Uterus (tissue), 4 donors: ENCODE measurements around the gene SHFL. TPM values are rescaled to one million over a fixed set of nuclear protein-coding genes. Genes with fewer than 3 reads are reported as not detected.

Source experiments
- DNase-seq, 2 donors: peaks; one replicate each; pipeline ENCODE4 v3.0.0-alpha.2; 2019 to 2020
- H3K27ac ChIP-seq, 2 donors: fragments of 200-600 bp; sonication (generic); 1 replicate in 1 of 2; 2 replicates in 1 of 2; pipeline ENCODE4 v1.5.1; 2016 to 2018
- H3K27me3 ChIP-seq, 2 donors: fragments of 200-600 bp; sonication (generic); one replicate each; pipeline ENCODE4 v1.5.1; 2018 to 2019; ENCODE audit warnings: control low read depth in 1 of 2
- H3K36me3 ChIP-seq, 2 donors: fragments of 200-600 bp; sonication (generic); one replicate each; pipeline ENCODE4 v1.5.1; 2019; ENCODE audit warnings: control low read depth in 1 of 2
- H3K4me1 ChIP-seq, 2 donors: fragments of 200-600 bp; sonication (generic); one replicate each; pipeline ENCODE4 v1.5.1; 2018 to 2019; ENCODE audit warnings: control low read depth in 1 of 2
- H3K4me3 ChIP-seq, 2 donors: fragments of 200-600 bp; sonication (generic); 1 replicate in 1 of 2; 2 replicates in 1 of 2; pipeline ENCODE4 v1.5.1; 2018 to 2019; ENCODE audit warnings: mild to moderate bottlenecking in 1 of 2
- H3K9me3 ChIP-seq, 2 donors: fragments of 200-600 bp; sonication (generic); one replicate each; pipeline ENCODE4 v1.5.1; 2019; ENCODE audit warnings: control low read depth in 1 of 2
- POLR2A ChIP-seq, 2 donors: fragments of 450-650 bp; IDR thresholded peaks; one replicate each; pipeline ENCODE4 v1.6.1; 2016; ENCODE audit warnings: antibody characterized with exemption in 2 of 2, mild to moderate bottlenecking in 1 of 2, moderate library complexity in 1 of 2
- intact Hi-C: fragments of 100-400 bp; cut with DNase I; formaldehyde crosslinking; loops from one replicate; pipeline ENCODE4 v1.15.1; 2023; ENCODE audit warnings: low total_unique reads
- total RNA-seq, 4 donors: library from RNA; depleted of rRNA in 3 of 4; stranded (reverse); fragments of >200 nt in 3 of 4; gene quantifications; one replicate each; pipeline versions ENCODE4 v1.1.0 to v1.2.4, GENCODE V29; 2014 to 2023
- TF ChIP-seq, protein P1 (sequence below), 4 experiments: fragments of 200-600 bp in 2 of 4; fragments of 450-650 bp in 2 of 4; sonication (generic) in 2 of 4; IDR thresholded peaks; one replicate each; pipeline ENCODE4 v1.5.1; 2016 to 2019; ENCODE audit warnings: antibody characterized with exemption in 4 of 4, mild to moderate bottlenecking in 2 of 4, moderate library complexity in 1 of 4
- donor health status: DM: yes; HTN: yes; CAD: no.

Gene SHFL
- total RNA-seq, 4 donors from 2014 or later = 23.2 to 79.2 (median 44.8) TPM

DNA sequence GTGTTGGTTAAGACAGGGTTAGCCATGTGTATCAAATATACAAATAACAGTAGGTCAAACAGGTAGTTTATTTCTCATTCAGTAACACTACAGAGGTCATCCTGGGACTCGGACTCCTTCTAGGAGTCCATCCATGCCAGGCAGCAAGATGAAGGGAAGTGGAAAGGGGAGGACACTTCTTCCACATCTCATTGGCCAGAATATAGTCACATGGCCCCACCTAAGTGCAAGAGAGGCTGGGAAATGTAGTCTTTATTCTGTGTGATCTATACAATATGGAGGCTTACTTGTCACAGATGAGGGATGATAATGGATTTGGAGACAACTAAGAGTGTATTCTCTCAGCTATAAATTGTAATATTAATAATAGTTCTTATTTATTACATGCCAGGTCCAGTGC, 41.7 kb upstream of the SHFL start:
- no peak for DNase-seq
- H3K4me3 ChIP-seq = no peak overlapping the region
- no peaks in the 10 kb centered on the region for H3K36me3 ChIP-seq
- TF ChIP-seq, protein P1, sequence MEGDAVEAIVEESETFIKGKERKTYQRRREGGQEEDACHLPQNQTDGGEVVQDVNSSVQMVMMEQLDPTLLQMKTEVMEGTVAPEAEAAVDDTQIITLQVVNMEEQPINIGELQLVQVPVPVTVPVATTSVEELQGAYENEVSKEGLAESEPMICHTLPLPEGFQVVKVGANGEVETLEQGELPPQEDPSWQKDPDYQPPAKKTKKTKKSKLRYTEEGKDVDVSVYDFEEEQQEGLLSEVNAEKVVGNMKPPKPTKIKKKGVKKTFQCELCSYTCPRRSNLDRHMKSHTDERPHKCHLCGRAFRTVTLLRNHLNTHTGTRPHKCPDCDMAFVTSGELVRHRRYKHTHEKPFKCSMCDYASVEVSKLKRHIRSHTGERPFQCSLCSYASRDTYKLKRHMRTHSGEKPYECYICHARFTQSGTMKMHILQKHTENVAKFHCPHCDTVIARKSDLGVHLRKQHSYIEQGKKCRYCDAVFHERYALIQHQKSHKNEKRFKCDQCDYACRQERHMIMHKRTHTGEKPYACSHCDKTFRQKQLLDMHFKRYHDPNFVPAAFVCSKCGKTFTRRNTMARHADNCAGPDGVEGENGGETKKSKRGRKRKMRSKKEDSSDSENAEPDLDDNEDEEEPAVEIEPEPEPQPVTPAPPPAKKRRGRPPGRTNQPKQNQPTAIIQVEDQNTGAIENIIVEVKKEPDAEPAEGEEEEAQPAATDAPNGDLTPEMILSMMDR (IDR thresholded peaks at IDR 0.05) = no peak
- TF ChIP-seq POLR2A (IDR thresholded peaks at IDR 0.05) = no peak
- no peaks in the 10 kb centered on the region for H3K4me1 ChIP-seq
- no peak overlapping the region for H3K27ac ChIP-seq
- H3K9me3 ChIP-seq = peaks cover 0 to 35% of the 10 kb centered on the region in 2 donors
- intact Hi-C loops = no loop called here
- no peaks in the 10 kb centered on the region for H3K27me3 ChIP-seq

DNA sequence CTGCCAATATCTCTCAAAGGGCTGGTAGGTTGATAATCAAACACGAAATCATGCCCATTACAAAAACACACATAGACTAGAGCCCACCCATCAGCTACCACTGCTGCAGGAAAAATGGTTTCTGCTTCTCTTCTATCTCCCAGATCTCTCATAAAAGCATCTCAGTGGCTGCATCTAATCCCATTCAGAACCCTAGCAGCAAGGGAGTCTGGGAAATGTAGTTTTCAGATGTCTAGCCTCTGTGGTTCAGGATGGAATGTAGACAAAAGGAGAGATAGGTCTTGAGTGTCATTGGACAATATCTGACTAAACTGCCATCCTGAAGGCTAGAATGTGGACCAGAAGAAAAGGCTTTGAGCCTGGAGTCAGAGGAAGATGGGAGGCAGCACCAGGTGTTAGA, 40.7 kb upstream of the SHFL start:
- H3K27me3 ChIP-seq = no peaks in the 10 kb centered on the region
- no peak overlapping the region for H3K4me3 ChIP-seq
- no peak for DNase-seq
- no peaks in the 10 kb centered on the region for H3K36me3 ChIP-seq
- TF ChIP-seq, protein P1 (IDR thresholded peaks at IDR 0.05) = no peak
- TF ChIP-seq POLR2A (IDR thresholded peaks at IDR 0.05) = no peak
- H3K27ac ChIP-seq = no peak overlapping the region
- no peaks in the 10 kb centered on the region for H3K4me1 ChIP-seq
- intact Hi-C loops = no loop called here
- peaks cover 0 to 35% of the 10 kb centered on the region in 2 donors for H3K9me3 ChIP-seq

DNA sequence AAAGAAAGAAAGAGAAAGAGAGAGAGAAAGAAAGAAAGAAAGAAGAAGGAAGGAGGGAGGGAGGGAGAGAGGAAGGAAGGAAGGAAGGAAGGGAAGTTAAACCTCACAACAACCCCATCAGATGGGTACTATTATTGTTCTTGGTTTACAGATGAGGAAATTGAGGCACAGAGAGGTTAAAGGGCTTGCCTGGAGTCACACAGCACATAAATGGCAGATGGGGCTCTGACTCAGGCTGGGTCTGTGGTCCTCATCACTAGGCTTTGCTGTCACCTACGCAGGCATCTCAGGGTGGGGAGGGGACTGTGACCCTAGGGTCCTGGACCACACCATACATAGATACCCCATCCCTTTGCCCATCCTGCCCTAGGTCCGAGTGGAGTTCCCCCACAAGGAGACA, 36.5 kb upstream of the SHFL start:
- intact Hi-C loops = no loop called here
- H3K27ac ChIP-seq = no peak overlapping the region
- H3K9me3 ChIP-seq = peaks cover 0 to 9% of the 10 kb centered on the region in 2 donors
- H3K4me1 ChIP-seq = no peaks in the 10 kb centered on the region
- DNase-seq = no peak
- TF ChIP-seq, protein P1 (IDR thresholded peaks at IDR 0.05) = no peak
- TF ChIP-seq POLR2A (IDR thresholded peaks at IDR 0.05) = no peak
- no peaks in the 10 kb centered on the region for H3K27me3 ChIP-seq
- no peaks in the 10 kb centered on the region for H3K36me3 ChIP-seq
- H3K4me3 ChIP-seq = no peak overlapping the region

DNA sequence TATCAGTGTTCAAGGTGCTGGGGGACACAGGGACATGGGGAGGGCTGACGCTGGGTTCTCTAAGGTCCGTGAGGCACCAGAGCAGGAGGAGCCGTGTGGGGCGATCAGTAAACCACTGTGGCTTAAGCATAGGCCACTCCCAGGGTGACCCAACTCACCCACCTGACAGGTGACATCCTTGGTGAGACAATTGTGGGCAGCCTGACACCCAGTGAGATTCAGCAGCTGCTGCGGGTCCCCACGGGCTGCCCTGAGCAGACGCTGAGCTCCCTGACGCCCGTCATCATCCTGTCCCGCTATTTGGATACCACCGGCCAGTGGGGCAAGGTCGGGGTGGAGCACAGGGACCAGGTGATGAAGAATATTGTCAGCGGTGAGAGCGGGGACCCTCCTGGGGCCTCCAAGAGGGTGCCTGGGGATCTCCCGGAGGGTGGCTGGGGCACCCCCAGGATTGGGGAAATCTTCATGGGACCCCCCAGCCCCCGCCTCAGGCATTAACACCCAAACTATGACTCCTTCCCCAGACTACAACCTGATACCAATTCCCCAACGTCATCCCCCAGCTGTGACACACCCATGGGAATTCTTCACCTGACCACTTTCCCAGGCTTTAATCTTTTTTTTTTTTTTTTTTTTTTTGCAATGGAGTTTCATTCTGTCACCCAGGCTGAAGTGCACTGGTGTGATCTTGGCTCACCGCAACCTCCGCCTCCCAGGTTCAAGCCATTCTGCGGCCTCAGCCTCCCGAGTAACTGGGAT, 33.3 kb upstream of the SHFL start:
- no peak overlapping the region for H3K27ac ChIP-seq
- no peaks in the 10 kb centered on the region for H3K9me3 ChIP-seq
- no peaks in the 10 kb centered on the region for H3K27me3 ChIP-seq
- no peak for DNase-seq
- no peak overlapping the region for H3K4me3 ChIP-seq
- no peaks in the 10 kb centered on the region for H3K36me3 ChIP-seq
- TF ChIP-seq, protein P1 (IDR thresholded peaks at IDR 0.05) = no peak
- no peak for TF ChIP-seq POLR2A (IDR thresholded peaks at IDR 0.05)
- H3K4me1 ChIP-seq = no peaks in the 10 kb centered on the region
- intact Hi-C loops = no loop called here

DNA sequence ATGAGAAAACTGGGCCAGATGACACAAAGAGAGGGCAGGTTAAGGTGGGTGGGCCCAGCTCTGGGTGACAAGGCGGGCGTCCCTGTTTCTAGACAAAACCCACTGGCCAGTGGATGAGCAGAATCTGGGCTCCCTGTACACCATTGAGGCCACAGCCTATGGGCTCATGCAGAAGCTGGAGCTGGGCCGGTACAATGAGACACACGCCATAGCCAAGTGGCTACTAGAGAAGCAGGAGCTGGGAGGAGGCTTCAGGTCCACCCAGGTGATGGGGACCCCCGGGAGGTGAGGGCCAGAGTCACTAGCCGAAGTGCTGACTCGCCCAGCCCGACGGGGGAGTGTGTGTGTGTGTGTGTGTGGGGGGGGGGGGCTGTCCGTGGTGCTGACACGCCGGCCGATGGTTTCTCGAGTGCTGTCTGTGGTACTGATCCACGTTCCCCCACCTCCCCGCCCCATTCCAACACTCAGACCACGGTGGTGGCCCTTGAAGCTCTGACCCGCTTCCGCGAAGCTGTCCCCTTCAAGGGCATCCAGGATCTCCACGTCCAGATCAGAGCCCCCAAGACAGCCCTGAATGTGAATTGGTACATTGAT, 24.3 kb upstream of the SHFL start:
- Histone ChIP-seq H3K27ac (no peak overlapping the region), H3K36me3 (no peaks in the 10 kb centered on the region), H3K4me1 (no peaks in the 10 kb centered on the region), H3K4me3 (no peak overlapping the region), H3K27me3 (no peaks in the 10 kb centered on the region), H3K9me3 (no peaks in the 10 kb centered on the region)
- DNase-seq = no peak
- no peak for TF ChIP-seq POLR2A (IDR thresholded peaks at IDR 0.05)
- TF ChIP-seq, protein P1 (IDR thresholded peaks at IDR 0.05) = no peak
- intact Hi-C loops = no loop called here
